Measurements from ENCODE around the gene PNMA3.
"Not testable (repeated sequence)": the region's sequence is repeated elsewhere in the genome, so short reads cannot be mapped to it uniquely, and the experiment has no call there.

Gene PNMA3

GRCh38 chrX:153055871-153056749 lies at the start of gene PNMA3:
TSS of gene PNMA3 (plus strand) at chrX:153056470. CDS start at chrX:153057056, 586 bp downstream.
- DNase-seq, result no peak

- DNase-seq, result not testable (repeated sequence)
Measured at GRCh38 chrX:153017174-153017573, 39.1 kb upstream of the PNMA3 start.

- DNase-seq, result peak; percentile 1
Measured at GRCh38 chrX:153019166-153019565, 37.1 kb upstream of the PNMA3 start.

- not testable (repeated sequence) for DNase-seq
Measured at GRCh38 chrX:153026501-153026900, 29.8 kb upstream of the PNMA3 start.

- DNase-seq, result not testable (repeated sequence)
Measured at GRCh38 chrX:153028487-153028886, 27.8 kb upstream of the PNMA3 start.

GRCh38 chrX:153029162-153029561 lies 27.1 kb upstream of the PNMA3 start:
- DNase-seq, result no peak

- no peak for DNase-seq
Measured at GRCh38 chrX:153029875-153030274, 26.4 kb upstream of the PNMA3 start.

- DNase-seq, result no peak
Measured at GRCh38 chrX:153030801-153031200, 25.5 kb upstream of the PNMA3 start.

- DNase-seq, result peak; percentile 74
Measured at GRCh38 chrX:153032397-153033118, 23.7 kb upstream of the PNMA3 start.

GRCh38 chrX:153049093-153049492 lies 7.2 kb upstream of the PNMA3 start:
- no peak for DNase-seq

- no peak for DNase-seq
Measured at GRCh38 chrX:153052534-153052933, 3.7 kb upstream of the PNMA3 start.

- no peak for DNase-seq
Measured at GRCh38 chrX:153057281-153057680, 1.0 kb downstream of the PNMA3 start.

- no peak for DNase-seq
Measured at GRCh38 chrX:153059191-153060094, 3.2 kb downstream of the PNMA3 start.

GRCh38 chrX:153060095-153060445 lies 3.8 kb downstream of the PNMA3 start:
- DNase-seq, result no peak

- no peak for DNase-seq
Measured at GRCh38 chrX:153061732-153062131, 5.5 kb downstream of the PNMA3 start.

- DNase-seq, result no peak
Measured at GRCh38 chrX:153063315-153063714, 7.0 kb downstream of the PNMA3 start.

- DNase-seq, result no peak
Measured at GRCh38 chrX:153064061-153064460, 7.8 kb downstream of the PNMA3 start.

- DNase-seq, result no peak
Measured at GRCh38 chrX:153065389-153065788, 9.1 kb downstream of the PNMA3 start.

GRCh38 chrX:153066402-153066801 lies 10.1 kb downstream of the PNMA3 start:
- DNase-seq, result not testable (repeated sequence)

- not testable (repeated sequence) for DNase-seq
Measured at GRCh38 chrX:153071909-153072583, 15.8 kb downstream of the PNMA3 start, which contains the start of gene PNMA6A. TSS of gene PNMA6A (plus strand) at chrX:153072454. CDS start at chrX:153073063, 609 bp downstream.

GRCh38 chrX:153073331-153073730 lies 17.1 kb downstream of the PNMA3 start:
- DNase-seq, result not testable (repeated sequence)

GRCh38 chrX:153074262-153074899 lies 18.1 kb downstream of the PNMA3 start:
- DNase-seq, result no peak
